Testis (tissue), 3 donors: ENCODE results near the gene CAMK2B. TPM values are rescaled to one million over a fixed set of nuclear protein-coding genes. Genes with fewer than 3 reads are reported as not detected.

Experiments used
- DNase-seq: peaks from one replicate; pipeline ENCODE4 v3.0.0-alpha.2; 2019
- H3K27ac ChIP-seq, 2 donors: fragments of 200-600 bp; sonication (generic); one replicate each; pipeline ENCODE4 v1.5.1; 2019
- H3K27me3 ChIP-seq: fragments of 200-600 bp; sonication (generic); one replicate; pipeline ENCODE4 v1.5.1; 2019
- H3K36me3 ChIP-seq: fragments of 200-600 bp; sonication (generic); one replicate; pipeline ENCODE4 v1.5.1; 2017; ENCODE audit warnings: low read depth; ENCODE audit errors: missing control alignments
- H3K4me1 ChIP-seq: fragments of 200-600 bp; sonication (generic); one replicate; pipeline ENCODE4 v1.5.1; 2019
- H3K4me3 ChIP-seq, 2 donors: fragments of 200-600 bp; sonication (generic); one replicate each; pipeline ENCODE4 v1.5.1; 2017 to 2019
- H3K9me3 ChIP-seq: fragments of 200-600 bp; sonication (generic); one replicate; pipeline ENCODE4 v1.5.1; 2017
- POLR2A ChIP-seq: fragments of 450-650 bp; IDR thresholded peaks from one replicate; pipeline ENCODE4 v1.6.1; 2017; ENCODE audit warnings: antibody characterized with exemption, mild to moderate bottlenecking, moderate library complexity
- WGBS, 2 donors: methylation state at CpG; one replicate each; pipeline ENCODE4 v1.1.5; 2018; 5-methylcytosine and 5-hydroxymethylcytosine counted together
- intact Hi-C: fragments of 100-400 bp; cut with DNase I; formaldehyde crosslinking; loops from one replicate; pipeline ENCODE4 v1.15.1; 2023; ENCODE audit warnings: low total_unique reads
- polyA plus RNA-seq: library from polyadenylated mRNA; stranded (reverse); fragments of 350-450 nt; fragmentation: Illumina TruSeq; extraction: RNeasy Lipid Tissue Mini Kit (QIAGEN cat#74804); gene quantifications from one replicate; pipeline ENCODE4 v1.2.3, GENCODE V29; 2014; ENCODE audit warnings: low read depth, low replicate concordance; ENCODE audit not compliant: insufficient read depth
- total RNA-seq, 2 donors: library from RNA; depleted of rRNA; stranded (reverse); fragments of >200 nt; gene quantifications; one replicate each; pipeline ENCODE4 v1.2.3, GENCODE V29; 2016
- TF ChIP-seq, protein P1 (sequence below), 3 experiments: fragments of 450-650 bp in 2 of 3; fragments of 200-600 bp in 1 of 3; sonication (generic) in 1 of 3; IDR thresholded peaks; one replicate each; pipeline ENCODE4 v1.5.1; 2016 to 2019; ENCODE audit warnings: antibody characterized with exemption in 3 of 3, mild to moderate bottlenecking in 2 of 3, moderate library complexity in 1 of 3

CAMK2B gene
- total and polyA plus RNA-seq, 3 donors from 2014 or later, result 4.0 to 12.5 (median 12.1) TPM

DNA sequence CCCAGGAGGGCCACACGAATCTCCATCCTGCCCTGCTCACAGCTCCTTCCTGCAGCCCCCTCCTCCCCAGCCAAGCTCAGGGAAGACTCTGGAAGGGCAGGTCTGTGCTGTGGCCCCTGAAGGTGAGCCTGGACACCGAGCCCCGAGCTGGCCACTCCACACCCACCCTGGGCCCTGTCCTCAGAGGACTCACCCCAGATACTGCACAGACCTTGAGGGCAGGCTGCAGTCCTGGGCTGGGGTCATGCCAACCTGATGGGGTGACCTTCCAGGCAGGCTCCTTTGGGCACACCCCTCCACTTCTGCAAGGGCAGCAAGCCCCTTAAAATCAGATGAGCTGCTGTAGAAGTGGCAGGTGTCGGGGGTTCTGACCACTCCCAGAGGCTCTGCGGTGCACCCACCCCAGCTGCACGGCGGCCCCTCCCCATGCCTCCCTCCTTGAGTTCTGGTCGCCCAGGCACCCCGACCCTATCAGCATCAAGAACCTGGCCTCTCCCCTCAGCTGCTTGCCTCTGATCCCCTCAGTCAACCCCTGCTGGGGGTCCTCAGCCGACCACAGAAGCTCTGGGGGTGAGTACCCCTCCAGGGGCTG lies 100.3 kb downstream of the CAMK2B start:
- no peak for TF ChIP-seq POLR2A
- intact Hi-C loops, result no loop called here
- WGBS, 2 donors, result 71 to 74% methylated on average over 9 to 10 of the region's 10 CpGs
- no peaks in the 10 kb centered on the region for H3K27me3 ChIP-seq
- no peak for DNase-seq
- H3K9me3 ChIP-seq, result no peaks in the 10 kb centered on the region
- H3K4me3 ChIP-seq, result no peak overlapping the region
- no peaks in the 10 kb centered on the region for H3K36me3 ChIP-seq
- no peak overlapping the region for H3K27ac ChIP-seq
- H3K4me1 ChIP-seq, result no peaks in the 10 kb centered on the region

DNA sequence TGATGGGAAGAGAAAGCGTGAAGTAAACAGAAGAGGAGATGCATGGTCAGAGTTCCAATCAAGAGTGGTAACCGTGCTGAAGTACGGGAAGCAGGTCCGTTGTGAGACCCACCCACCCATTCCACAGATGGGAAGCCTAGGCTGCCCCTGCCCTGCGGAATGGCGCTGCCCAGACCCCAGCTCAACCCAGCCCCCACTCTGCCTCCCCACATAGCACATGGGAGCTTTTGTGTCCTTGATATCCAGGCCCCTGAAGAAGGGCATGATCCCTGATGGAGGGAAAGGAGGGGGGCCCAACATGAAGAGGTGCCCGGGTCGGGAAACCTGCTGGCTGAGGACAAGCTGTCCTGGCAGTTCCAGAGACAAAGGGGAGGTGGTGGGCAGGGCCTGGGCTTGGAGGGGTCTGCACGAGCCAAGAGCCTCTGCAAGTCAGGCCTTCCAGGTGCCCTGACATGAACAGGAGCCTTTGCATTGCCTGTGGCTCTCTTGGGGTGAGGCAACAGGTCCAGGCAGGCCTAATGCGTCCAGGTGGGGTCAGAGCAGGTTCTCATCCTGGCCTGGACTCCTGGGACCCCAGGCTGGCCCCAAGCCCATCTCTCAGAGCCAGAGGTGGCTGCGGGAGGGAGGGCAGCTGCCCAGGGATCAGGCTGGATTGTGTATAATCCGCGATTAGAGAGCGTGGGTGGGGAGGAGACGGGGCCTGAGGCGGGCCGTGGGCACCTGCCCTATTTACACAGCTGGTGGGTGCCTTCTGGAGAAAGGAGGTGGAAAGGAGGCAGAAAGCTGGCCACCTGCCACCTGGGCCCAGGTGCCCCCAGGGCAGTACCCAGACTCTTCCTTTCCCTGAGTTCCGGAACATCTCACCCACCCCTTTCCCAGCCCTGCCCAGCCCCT lies 101.1 kb downstream of the CAMK2B start:
- H3K4me3 ChIP-seq, result no peak overlapping the region
- WGBS, 2 donors, result 71 to 82% methylated on average over 17 to 18 of the region's 18 CpGs
- no peak for DNase-seq
- no peak overlapping the region for H3K27ac ChIP-seq
- intact Hi-C loops, result no loop called here
- H3K27me3 ChIP-seq, result no peaks in the 10 kb centered on the region
- TF ChIP-seq, protein P1, sequence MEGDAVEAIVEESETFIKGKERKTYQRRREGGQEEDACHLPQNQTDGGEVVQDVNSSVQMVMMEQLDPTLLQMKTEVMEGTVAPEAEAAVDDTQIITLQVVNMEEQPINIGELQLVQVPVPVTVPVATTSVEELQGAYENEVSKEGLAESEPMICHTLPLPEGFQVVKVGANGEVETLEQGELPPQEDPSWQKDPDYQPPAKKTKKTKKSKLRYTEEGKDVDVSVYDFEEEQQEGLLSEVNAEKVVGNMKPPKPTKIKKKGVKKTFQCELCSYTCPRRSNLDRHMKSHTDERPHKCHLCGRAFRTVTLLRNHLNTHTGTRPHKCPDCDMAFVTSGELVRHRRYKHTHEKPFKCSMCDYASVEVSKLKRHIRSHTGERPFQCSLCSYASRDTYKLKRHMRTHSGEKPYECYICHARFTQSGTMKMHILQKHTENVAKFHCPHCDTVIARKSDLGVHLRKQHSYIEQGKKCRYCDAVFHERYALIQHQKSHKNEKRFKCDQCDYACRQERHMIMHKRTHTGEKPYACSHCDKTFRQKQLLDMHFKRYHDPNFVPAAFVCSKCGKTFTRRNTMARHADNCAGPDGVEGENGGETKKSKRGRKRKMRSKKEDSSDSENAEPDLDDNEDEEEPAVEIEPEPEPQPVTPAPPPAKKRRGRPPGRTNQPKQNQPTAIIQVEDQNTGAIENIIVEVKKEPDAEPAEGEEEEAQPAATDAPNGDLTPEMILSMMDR (IDR thresholded peaks at IDR 0.05), result no peak
- TF ChIP-seq POLR2A, result no peak
- no peaks in the 10 kb centered on the region for H3K9me3 ChIP-seq
- H3K36me3 ChIP-seq, result no peaks in the 10 kb centered on the region
- H3K4me1 ChIP-seq, result no peaks in the 10 kb centered on the region

DNA sequence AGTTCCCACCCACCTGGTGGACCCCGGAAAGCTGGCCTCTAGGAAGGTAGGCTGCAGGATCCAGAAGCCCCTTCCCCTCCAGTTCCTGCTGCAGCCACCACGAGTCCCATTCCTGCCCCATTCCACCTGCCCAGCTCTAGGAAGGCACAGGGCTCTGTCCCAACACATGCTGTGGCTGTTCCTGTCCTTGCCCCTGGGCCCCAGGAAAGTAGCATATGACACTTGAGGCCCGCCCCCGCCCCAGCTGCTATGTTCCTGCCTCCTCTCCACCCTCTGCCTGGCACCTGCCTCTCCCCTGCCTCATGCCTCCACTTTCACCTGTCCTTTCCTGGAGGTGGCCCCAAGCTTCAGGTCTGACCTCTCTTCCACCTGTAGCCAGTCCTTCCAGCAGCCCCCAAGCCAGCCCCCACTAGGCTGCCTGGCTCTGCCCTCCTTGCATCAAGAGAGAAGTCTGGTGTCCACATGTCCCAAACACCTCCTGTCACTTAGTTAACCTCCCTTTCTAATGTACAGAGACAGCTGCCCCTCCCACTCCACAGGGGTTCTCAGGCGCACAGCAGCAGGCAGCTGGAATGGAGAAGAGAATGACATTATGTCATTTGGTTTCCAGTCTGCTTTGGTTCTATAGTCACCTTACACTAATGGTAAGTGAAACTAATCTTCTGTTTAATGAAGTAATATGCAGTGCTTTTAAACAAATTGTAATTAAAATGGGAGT lies 101.9 kb downstream of the CAMK2B start:
- no peak overlapping the region for H3K27ac ChIP-seq
- intact Hi-C loops, result no loop called here
- TF ChIP-seq, protein P1 (IDR thresholded peaks at IDR 0.05), result no peak
- no peaks in the 10 kb centered on the region for H3K27me3 ChIP-seq
- H3K4me1 ChIP-seq, result no peaks in the 10 kb centered on the region
- 74 to 77% methylated on average over 4 to 5 of the region's 5 CpGs for WGBS, 2 donors
- H3K36me3 ChIP-seq, result no peaks in the 10 kb centered on the region
- H3K4me3 ChIP-seq, result no peak overlapping the region
- no peaks in the 10 kb centered on the region for H3K9me3 ChIP-seq
- no peak for DNase-seq

DNA sequence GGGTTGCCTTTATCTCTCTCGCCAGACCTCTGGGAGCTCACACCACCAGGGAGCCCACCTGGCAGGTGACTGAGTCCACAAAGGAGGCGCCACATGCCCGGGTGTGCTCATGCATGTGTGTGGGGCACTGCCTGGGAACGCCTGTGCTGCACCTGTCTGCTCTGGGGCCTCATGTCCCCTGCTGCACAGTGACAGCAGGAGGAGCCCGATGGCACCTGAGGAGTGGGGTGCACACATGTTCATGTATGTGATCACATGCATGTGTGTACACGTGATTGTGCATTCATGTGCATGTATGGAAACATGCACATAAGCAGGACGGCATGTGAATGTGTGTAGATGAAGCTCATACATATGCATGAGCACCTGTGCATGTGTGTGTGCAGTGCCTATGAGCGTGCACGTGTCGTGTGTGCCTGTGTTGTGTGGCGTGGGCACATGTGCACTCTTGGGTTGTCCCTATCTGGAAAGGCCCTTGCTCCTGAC lies 102.6 kb downstream of the CAMK2B start:
- WGBS, 2 donors, result 96 to 100% methylated on average over 4 to 11 of the region's 11 CpGs
- Histone ChIP-seq H3K4me3 (no peak overlapping the region), H3K27me3 (no peaks in the 10 kb centered on the region), H3K4me1 (no peaks in the 10 kb centered on the region), H3K36me3 (no peaks in the 10 kb centered on the region), H3K27ac (no peak overlapping the region), H3K9me3 (no peaks in the 10 kb centered on the region)
- intact Hi-C loops, result no loop called here
- no peak for DNase-seq
- no peak for TF ChIP-seq POLR2A
- TF ChIP-seq, protein P1 (IDR thresholded peaks at IDR 0.05), result no peak

DNA sequence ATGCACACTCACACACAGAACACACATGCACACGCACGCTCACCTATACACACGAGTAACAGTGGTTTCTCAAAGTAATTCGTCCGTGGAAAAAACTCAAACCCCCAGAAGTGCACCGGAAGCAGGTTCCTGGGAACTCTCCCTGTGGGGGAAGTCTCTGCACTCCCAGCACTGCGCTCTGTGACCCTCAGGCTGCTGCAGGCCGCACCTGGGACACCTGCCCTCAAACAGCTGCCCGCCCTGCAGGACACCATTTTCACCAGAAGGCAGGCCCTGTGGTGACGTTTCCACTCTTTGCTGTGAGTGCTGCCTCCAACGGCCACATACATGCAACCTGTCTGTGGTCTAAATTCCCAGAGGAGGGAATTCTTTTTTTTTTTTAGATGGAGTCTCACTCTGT lies 103.3 kb downstream of the CAMK2B start:
- no peak overlapping the region for H3K4me3 ChIP-seq
- no peak for DNase-seq
- no peak overlapping the region for H3K27ac ChIP-seq
- 78 to 90% methylated on average over 11 of the region's 11 CpGs for WGBS, 2 donors
- no peaks in the 10 kb centered on the region for H3K27me3 ChIP-seq
- no peaks in the 10 kb centered on the region for H3K9me3 ChIP-seq
- H3K4me1 ChIP-seq, result no peaks in the 10 kb centered on the region
- no peaks in the 10 kb centered on the region for H3K36me3 ChIP-seq
- TF ChIP-seq, protein P1 (IDR thresholded peaks at IDR 0.05), result no peak
- TF ChIP-seq POLR2A, result no peak
- intact Hi-C loops, result no loop called here
